ENCODE data around the gene FAM180A.

Gene FAM180A

DNA sequence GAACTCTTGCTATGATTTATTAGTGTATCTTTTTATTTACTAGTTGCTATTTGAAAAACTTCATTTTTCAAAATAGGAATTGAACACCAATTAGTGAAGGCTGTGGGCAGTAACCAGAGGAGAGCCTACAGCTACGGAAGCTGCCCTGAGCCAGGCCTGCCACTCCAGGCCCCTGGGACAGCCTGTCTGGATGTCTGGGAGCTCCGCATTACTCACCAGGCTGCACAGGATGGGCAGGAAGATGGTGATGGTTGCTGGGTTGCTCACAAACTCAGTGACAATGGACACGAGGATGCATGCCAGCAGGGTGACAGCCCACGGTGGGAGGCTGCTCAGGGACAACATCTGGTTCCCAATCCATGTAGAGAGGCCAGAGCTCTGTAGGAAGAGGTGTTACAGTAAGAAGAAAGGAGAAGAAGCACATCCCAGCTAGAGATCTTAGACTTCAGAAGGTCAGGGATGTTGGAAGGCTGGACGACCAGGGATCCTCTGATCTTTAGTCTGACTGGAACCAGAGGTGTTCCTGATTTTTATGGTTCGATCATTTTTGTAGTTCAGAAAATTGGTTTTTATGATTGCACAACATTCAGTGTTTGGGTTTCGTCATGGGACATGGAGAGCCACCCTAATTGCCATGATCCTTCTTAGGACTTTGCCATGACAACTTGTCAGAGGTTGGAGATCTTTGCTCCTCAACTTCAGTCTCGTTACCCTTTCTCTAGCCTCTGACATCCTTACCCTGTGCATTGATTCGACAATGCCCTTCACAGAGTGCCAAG is 63.1 kb downstream of the FAM180A start:
- in situ Hi-C loops (cut with HindIII; ENCODE audit: low sequenced_read_pairs), result no loop called here

DNA sequence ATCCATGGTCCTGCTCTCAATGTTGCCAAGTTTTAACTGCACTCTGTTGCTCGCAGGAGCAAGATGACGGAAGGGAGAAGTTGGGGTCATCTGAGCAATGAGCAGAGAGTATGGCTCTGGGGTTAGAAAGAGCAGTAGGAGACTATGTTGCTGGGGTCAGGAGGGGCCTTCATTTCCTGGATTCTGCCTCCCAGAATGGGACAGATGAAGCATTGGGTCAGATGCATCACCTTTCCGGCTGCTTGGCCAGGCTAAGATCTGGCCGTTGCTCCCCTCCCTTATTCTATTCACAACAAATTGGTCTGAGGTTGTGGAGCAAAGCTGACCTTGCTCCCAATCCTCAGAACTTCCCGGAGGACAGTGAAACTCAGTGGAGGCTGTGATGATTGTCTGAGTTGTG is 63.9 kb downstream of the FAM180A start:
- in situ Hi-C loops (cut with HindIII; ENCODE audit: low sequenced_read_pairs), result no loop called here

DNA sequence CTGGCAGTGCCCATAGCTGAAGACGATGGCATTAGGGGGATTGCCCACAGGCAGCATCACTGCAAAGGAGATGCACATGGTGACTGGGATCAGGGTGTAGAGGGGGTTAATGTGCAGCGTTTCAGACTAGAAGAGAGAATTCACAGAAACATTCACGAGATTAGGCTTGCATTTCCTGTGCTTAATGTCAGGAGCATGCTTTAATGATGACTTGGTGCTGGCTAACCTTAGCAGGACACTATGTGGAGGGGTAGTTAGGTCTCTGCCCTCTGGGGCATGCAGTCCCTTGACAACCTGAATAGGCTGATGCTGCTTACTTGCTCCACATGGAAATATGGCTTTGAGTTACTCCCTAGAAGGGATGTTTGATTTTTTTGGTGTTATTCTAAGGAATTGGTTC is 64.5 kb downstream of the FAM180A start:
- in situ Hi-C loops (cut with HindIII; ENCODE audit: low sequenced_read_pairs), result no loop called here

DNA sequence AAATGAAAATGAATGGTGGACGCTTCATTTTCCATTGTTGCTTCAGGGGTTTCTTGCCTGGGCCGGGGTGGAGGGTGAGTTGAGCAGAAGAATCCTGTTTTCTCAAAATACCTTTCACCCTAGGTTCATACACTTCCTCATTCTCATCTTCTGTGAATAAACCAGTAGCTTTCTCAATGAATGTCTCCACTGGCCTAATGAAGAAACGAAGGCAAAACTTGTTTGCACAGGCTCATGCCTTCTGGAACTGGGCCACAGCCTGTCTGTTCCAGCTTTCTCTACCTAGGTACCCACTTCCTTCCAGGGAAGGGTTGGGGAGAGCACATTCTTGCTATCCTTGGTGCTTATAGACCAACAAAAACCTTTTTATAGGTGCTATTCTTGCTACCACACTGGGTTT is 65.0 kb downstream of the FAM180A start:
- in situ Hi-C loops (cut with HindIII; ENCODE audit: low sequenced_read_pairs), result no loop called here

DNA sequence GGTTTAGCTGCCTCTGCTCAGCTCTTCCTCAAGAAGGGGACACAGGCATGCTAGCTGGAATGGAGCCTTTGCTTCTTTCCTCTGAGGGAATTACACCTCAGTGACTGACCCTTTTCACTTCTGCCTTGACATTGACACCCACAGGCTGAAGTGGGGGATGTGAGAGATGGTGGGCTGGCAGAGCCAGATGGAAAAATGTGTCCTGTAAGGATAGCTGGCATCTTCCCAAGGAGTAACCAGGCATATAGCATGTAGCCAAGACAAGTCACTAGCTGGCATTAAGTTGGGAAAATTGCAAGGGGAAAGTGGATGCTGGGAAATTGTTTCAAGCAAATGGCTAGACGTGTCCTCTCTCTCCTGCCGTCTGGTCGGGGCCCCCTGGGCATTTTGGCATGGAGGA is 66.4 kb downstream of the FAM180A start:
- in situ Hi-C loops (cut with HindIII; ENCODE audit: low sequenced_read_pairs), result no loop called here

DNA sequence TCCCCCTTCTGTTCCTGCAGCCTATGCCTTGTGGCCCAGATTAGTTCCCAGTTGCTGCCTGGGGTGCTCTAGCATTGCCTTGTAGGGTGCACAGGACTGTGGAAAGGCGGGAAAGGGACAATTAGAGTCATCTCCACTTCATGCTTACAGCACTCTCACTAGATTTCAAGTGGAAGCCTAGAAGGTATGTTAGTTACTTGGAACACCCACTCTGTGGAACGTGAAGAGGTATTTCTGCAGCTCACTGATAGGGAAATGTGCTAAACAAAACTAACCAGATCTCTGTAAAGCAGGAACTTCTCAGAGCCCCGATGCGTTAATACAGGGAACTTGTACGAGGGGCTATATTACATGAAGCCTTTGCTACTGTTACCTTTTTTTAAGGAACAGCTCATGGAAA is 66.9 kb downstream of the FAM180A start:
- in situ Hi-C loops (cut with HindIII; ENCODE audit: low sequenced_read_pairs), result no loop called here
